HepG2 (cell line): Measurements from ENCODE around the gene CPNE4. TPM values are rescaled to one million over a fixed set of nuclear protein-coding genes. Genes with fewer than 3 reads are reported as not detected.

Source experiments
- ATF4 ChIP-seq, 2 experiments: fragments of 450-650 bp in 1 of 2; sonication (generic) in 1 of 2; formaldehyde crosslinking; IDR thresholded peaks; 2 replicates each; pipeline versions ENCODE4 v1.5.0 to v1.8.0; 2020 to 2022; ENCODE audit warnings: mild to moderate bottlenecking in 1 of 2, missing genetic modification reagents in 1 of 2
- CBX2 ChIP-seq, 2 experiments: fragments of 200-600 bp in 1 of 2; sonication (generic); formaldehyde crosslinking in 1 of 2; IDR thresholded peaks; 2 replicates each; pipeline versions ENCODE4 v1.7.0 to v1.8.1; 2018 to 2022; ENCODE audit warnings: low read depth in 2 of 2, low read length in 1 of 2, mild to moderate bottlenecking in 1 of 2, missing genetic modification reagents in 1 of 2
- ESRRA ChIP-seq: sonication (generic); formaldehyde crosslinking; IDR thresholded peaks from 2 replicates; pipeline ENCODE4 v1.5.1; 2020; ENCODE audit warnings: mild to moderate bottlenecking, low read depth, missing genetic modification reagents
- GRHL1 ChIP-seq: sonication (generic); formaldehyde crosslinking; conservative IDR thresholded peaks from 2 replicates; pipeline ENCODE4 v1.8.0; 2022; ENCODE audit warnings: missing genetic modification reagents
- IKZF1 ChIP-seq: fragments of 450-650 bp; IDR thresholded peaks from 2 replicates; pipeline ENCODE4 v1.7.1; 2016
- KDM5B ChIP-seq: sonication (generic); formaldehyde crosslinking; IDR thresholded peaks from 2 replicates; pipeline ENCODE4 v1.4.0; 2020; ENCODE audit warnings: missing genetic modification reagents, mild to moderate bottlenecking, borderline replicate concordance
- NFIC ChIP-seq: IDR thresholded peaks from 2 replicates; pipeline ENCODE4 v1.6.1; 2012; ENCODE audit warnings: mild to moderate bottlenecking, low read length, inconsistent platforms
- PATZ1 ChIP-seq: sonication (generic); formaldehyde crosslinking; IDR thresholded peaks from 2 replicates; pipeline ENCODE4 v1.4.0; 2020; ENCODE audit warnings: missing genetic modification reagents
- POLR2AphosphoS2 ChIP-seq: IDR thresholded peaks from 2 replicates; pipeline ENCODE4 v1.6.1; 2011; ENCODE audit warnings: low read depth, low read length, improper control_type of control experiment
- RORA ChIP-seq: sonication (generic); formaldehyde crosslinking; IDR thresholded peaks from 2 replicates; pipeline ENCODE4 v1.5.0; 2020; ENCODE audit warnings: mild to moderate bottlenecking, missing genetic modification reagents, moderate library complexity
- SNRNP70 ChIP-seq: fragments of 200-400 bp; formaldehyde crosslinking; IDR thresholded peaks from 2 replicates; pipeline ENCODE4 v1.6.1; 2017; ENCODE audit warnings: mild to moderate bottlenecking, low read depth, low read length, moderate library complexity
- SP5 ChIP-seq: IDR thresholded peaks from 2 replicates; pipeline ENCODE4 v1.6.1; 2016; ENCODE audit warnings: low read depth, borderline replicate concordance
- TERF1 ChIP-seq: sonication (generic); formaldehyde crosslinking; IDR thresholded peaks from 2 replicates; pipeline ENCODE4 v1.8.0; 2022; ENCODE audit warnings: mild to moderate bottlenecking, missing genetic modification reagents, moderate library complexity
- ZBTB20 ChIP-seq: sonication (generic); formaldehyde crosslinking; IDR thresholded peaks from 2 replicates; pipeline ENCODE4 v1.8.1; 2023; ENCODE audit warnings: missing genetic modification reagents, low read depth, mild to moderate bottlenecking, borderline replicate concordance
- ZBTB7A ChIP-seq: sonication (generic); formaldehyde crosslinking; IDR thresholded peaks from 2 replicates; pipeline ENCODE4 v1.8.0; 2022; ENCODE audit warnings: mild to moderate bottlenecking, missing genetic modification reagents
- ZNF143 ChIP-seq: sonication (generic); formaldehyde crosslinking; IDR thresholded peaks from 2 replicates; pipeline ENCODE4 v1.4.0; 2020; ENCODE audit warnings: missing genetic modification reagents
- ZNF234 ChIP-seq: sonication (generic); formaldehyde crosslinking; conservative IDR thresholded peaks from 2 replicates; pipeline ENCODE4 v1.5.1; 2020; ENCODE audit warnings: mild to moderate bottlenecking, missing genetic modification reagents
- ZNF24 ChIP-seq: fragments of 450-650 bp; IDR thresholded peaks from 2 replicates; pipeline ENCODE4 v1.6.1; 2017; ENCODE audit warnings: antibody characterized with exemption, mild to moderate bottlenecking
- ZNF7 ChIP-seq: IDR thresholded peaks from 2 replicates; pipeline ENCODE4 v1.6.1; 2016; ENCODE audit warnings: missing biosample characterization, missing genetic modification reagents
- ZNF724P ChIP-seq: sonication (generic); formaldehyde crosslinking; IDR thresholded peaks from 2 replicates; pipeline ENCODE4 v1.8.0; 2022; ENCODE audit warnings: missing genetic modification reagents, borderline replicate concordance
- polyA plus RNA-seq, 8 experiments: library from polyadenylated mRNA; depleted of rRNA in 3 of 8; stranded (reverse) in 7 of 8; unstranded in 1 of 8; fragments of >200 nt; fragmentation: Illumina TruSeq in 4 of 8; extraction: Trizol in 4 of 8; gene quantifications; 2 replicates each; pipeline versions ENCODE4 v1.2.1 to v1.2.3, GENCODE V29; 2011 to 2016; ENCODE audit warnings: low read depth in 4 of 8, missing spikeins in 1 of 8, mixed read lengths in 1 of 8; ENCODE audit not compliant: insufficient read depth in 1 of 8
- total RNA-seq, 5 experiments: library from RNA; depleted of rRNA; stranded (reverse); fragments of >200 nt; fragmentation: Illumina TruSeq; extraction: Trizol; gene quantifications; 2 replicates each; pipeline ENCODE4 v1.2.3, GENCODE V29; 2016; ENCODE audit warnings: low read depth in 1 of 5

CPNE4 gene
- total and polyA plus RNA-seq, 2 of the 13 experiments (the other 11 are each of a cell fraction or from before 2014, with no cell fraction given) = not detected

DNA sequence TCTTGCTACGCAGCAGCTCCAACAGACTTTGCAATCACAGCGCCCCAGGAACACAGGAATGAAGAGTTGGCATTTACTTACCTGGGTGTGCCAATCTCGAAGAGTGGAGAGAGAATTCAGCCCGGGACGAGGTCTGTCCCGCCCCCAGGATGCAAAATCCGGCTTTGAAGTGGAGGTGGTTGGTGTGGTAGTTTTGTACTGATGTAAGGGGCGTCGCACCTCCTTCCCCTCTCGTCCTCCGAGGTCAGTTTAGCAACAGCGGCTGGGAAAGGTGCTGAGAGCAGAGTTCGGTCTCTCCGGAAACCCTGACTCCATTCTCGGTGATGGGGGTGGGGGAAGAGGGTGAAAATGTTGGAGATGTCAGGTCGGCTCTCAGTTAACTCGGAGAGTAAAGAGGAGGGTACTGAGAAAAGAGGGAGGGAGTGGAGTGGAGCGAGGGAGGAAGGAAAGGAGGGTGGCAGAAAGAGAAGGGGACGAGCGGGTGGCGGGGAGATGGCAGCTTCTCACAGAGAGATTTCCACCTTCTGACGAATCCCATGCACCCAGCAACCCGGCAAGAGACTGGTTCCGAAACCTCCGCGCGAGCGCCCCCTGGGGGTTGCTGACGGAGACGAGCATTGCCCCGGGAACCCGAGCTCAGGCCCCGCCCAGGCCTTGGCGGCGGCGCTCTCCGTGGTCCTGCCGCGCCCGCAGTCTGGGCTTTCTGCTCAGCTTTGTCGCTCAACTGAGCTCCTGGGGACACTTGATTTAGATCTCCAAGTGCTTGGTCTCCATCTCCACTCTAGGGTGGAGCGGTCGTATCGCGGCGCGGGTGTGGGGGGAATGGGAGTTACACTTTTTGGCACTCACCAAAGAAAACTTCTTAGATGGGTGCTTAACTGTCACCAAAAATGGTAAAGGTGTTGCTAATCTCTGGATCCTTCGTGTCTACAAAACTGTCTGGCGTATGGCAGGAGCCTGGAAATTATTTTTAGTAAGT is at the start of gene CPNE4 (continued):
- TF ChIP-seq ATF4 (CRISPR knock-in tag; IDR thresholded peaks at IDR 0.05) (no peak), POLR2AphosphoS2 (no peak), ZBTB7A (CRISPR knock-in tag) (no peak), IKZF1 (no peak), SP5 (CRISPR knock-in tag) (peak; percentile 55; the same call in 1 of the 2 replicates), ESRRA (no peak), TERF1 (no peak), ZNF24 (no peak), SNRNP70 (no peak), ZNF234 (CRISPR knock-in tag) (no peak), ZNF7 (peak; percentile 44; the same call in 1 of the 2 replicates), NFIC (no peak), ZBTB20 (CRISPR knock-in tag) (peak; percentile 82; the same call in 1 of the 2 replicates), ZNF143 (CRISPR knock-in tag) (0 out of 2 replicates have a peak, but pooled peaks have one; percentile 28), ZNF724P (CRISPR knock-in tag) (peak; percentile 68; the same call in 1 of the 2 replicates), CBX2 (IDR thresholded peaks at IDR 0.05; ENCODE audit: low read depth, low read length) (no peak), CBX2 (CRISPR knock-in tag; IDR thresholded peaks at IDR 0.05; ENCODE audit: low read depth) (no peak), KDM5B (CRISPR knock-in tag) (peak; percentile 56; the same call in 1 of the 2 replicates), GRHL1 (CRISPR knock-in tag) (no peak), PATZ1 (CRISPR knock-in tag) (no peak), RORA (no peak)
